ENCODE data around the gene CKB.

CKB gene

DNA sequence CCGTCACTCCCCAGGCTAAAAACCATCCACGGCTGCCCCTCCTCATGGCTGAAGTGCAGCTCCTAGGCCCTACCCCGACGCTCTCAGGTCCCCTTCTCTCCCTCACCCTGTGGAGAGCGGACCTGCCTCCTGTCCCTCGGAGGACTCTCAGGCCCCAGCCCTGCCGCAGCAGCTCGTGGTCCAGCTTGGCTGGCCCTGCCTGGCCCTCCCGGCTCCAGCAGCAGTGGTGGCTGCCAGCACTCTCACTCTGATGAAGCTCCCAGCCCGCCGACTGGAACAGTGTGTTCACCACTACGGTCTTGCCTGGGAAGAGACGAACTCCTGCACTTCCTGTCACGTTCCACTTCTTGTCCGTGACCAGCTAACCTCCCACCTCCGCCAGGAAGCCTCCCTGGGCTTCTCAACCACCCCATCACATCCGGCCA, 28.7 kb upstream of the CKB start:
- H3K4me3 ChIP-seq (ENCODE audit: low read length, poor library complexity, severe bottlenecking): no peak overlapping the region
- H3K79me2 ChIP-seq (ENCODE audit: insufficient read depth, low read length): peaks cover 4% of the 10 kb centered on the region; the same call in 1 of the 2 replicates

DNA sequence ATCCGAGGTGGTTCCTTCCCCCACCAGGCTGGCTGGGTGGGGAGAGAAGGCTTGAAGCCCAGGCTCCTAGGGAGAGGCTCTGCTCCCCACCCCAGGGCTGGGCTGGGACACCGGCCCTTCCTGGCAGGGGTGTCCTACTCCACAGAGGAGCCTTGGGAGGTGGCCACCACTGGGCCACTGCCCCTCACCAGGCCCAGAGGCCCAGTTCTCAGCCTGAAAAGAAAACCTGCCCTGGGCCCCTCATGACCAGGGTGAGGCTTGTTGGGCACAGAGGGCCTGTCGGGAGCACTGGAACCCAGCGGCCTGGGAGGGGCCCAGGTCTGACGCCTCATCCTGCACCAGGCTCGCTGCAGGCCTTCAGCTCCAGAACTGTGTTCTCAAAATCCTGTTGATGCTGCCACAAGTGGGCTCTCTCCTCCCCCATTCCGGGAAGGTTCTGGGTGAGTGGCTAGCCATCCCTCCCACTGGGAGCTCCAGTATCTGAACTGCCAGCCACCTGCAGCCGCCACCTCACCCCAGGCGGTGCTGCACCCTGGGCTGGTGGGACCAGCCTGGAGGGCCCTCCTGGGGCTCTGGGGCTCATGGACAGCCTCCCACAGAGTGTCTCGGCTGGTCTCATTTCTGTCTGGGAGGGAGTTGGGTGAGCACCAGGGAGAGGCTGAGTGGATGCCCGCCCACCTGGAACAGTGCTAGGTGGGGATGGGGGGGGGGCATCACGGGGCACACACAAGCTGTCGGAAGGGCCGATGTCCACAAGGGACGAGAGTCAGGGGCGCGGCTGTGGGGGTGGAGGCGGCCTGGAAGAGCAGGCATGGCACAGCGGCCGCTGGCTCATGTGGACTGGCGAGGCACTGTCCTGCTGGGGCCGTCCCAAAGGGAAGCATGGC, 28.1 kb upstream of the CKB start:
- H4K20me1 ChIP-seq (ENCODE audit: insufficient read depth, low read length, poor library complexity, severe bottlenecking): peaks cover 3% of the 10 kb centered on the region
- TF ChIP-seq, protein P1, sequence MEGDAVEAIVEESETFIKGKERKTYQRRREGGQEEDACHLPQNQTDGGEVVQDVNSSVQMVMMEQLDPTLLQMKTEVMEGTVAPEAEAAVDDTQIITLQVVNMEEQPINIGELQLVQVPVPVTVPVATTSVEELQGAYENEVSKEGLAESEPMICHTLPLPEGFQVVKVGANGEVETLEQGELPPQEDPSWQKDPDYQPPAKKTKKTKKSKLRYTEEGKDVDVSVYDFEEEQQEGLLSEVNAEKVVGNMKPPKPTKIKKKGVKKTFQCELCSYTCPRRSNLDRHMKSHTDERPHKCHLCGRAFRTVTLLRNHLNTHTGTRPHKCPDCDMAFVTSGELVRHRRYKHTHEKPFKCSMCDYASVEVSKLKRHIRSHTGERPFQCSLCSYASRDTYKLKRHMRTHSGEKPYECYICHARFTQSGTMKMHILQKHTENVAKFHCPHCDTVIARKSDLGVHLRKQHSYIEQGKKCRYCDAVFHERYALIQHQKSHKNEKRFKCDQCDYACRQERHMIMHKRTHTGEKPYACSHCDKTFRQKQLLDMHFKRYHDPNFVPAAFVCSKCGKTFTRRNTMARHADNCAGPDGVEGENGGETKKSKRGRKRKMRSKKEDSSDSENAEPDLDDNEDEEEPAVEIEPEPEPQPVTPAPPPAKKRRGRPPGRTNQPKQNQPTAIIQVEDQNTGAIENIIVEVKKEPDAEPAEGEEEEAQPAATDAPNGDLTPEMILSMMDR (conservative IDR thresholded peaks at IDR 0.05; ENCODE audit: low read length): no peak
- TF ChIP-seq EZH2phosphoT487 (IDR thresholded peaks at IDR 0.05; ENCODE audit: borderline replicate concordance): no peak

More for the DNA sequence above, 28.7 kb upstream of the CKB start:
- Histone ChIP-seq H2AFZ (ENCODE audit: low read length) (no peak overlapping the region), H3F3A (ENCODE audit: low read depth) (no peaks in the 10 kb centered on the region), H3K4me2 (ENCODE audit: low read depth, low read length, poor library complexity, severe bottlenecking) (no peak overlapping the region), H3K4me1 (ENCODE audit: insufficient read depth, low read length, poor library complexity, severe bottlenecking) (no peaks in the 10 kb centered on the region), H3K36me3 (ENCODE audit: insufficient read depth, low read length) (no peaks in the 10 kb centered on the region), H3K9me3 (ENCODE audit: insufficient read depth, low read depth, low read length) (no peaks in the 10 kb centered on the region), H3K9me2 (replicated peaks; ENCODE audit: low read depth, low read length) (no peaks in the 10 kb centered on the region), H3K9ac (ENCODE audit: low read depth, low read length, poor library complexity, severe bottlenecking) (no peak overlapping the region), H3K27me3 (ENCODE audit: insufficient read depth, low read length, poor library complexity, severe bottlenecking) (no peaks in the 10 kb centered on the region), H4K20me1 (ENCODE audit: insufficient read depth, low read length, poor library complexity, severe bottlenecking) (peaks cover 7% of the 10 kb centered on the region)
- TF ChIP-seq, protein P1 (conservative IDR thresholded peaks at IDR 0.05; ENCODE audit: low read length): no peak
- TF ChIP-seq EZH2phosphoT487 (IDR thresholded peaks at IDR 0.05; ENCODE audit: borderline replicate concordance): no peak

DNA sequence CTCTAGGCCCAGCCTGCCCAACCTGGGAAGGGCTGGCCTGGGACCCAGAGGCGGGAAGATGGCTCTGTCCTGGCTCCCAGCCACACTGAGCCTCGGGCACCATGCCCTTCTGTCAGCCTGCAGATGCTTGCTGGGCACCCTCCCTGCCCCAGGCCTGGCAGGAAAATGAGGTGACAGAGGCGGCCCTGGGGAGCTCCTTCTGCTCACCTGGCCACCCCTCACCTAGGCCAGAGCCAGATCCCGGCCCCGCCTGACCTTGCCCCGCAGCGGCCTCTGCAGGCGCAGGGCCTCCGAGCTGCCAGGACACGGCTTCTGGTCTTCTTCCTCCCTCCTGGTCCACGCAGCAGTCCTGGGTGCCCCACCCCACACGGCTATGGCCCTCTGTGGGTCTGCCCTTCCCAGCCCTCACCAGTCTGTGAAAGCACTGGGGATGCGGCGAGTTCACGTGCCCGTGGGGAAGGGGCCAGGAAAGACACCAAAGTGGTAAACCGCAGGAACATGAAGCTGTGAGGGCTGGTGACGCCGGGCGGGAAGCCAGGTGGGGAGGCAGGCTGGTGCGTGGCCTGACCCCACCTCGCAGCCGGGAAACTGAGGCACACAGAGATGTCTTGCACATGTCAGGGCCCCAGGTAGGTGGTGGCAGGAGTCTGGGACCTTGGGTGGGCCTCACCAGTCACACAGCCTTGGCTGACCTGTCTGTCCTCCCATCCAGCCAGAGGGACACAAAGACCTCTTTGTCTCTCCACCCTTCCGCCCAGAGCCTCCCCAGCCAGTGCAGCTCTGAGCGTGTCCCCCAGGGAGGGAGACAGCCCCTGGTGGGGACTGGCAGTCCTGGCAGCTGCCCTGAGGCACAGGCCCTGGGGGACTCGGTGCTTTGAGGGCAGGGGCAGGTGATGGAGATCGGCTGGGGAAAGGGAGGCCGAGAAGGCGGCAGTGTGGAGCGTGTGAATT, 27.0 kb upstream of the CKB start:
- H3K36me3 ChIP-seq (ENCODE audit: insufficient read depth, low read length): no peaks in the 10 kb centered on the region
- H3K79me2 ChIP-seq (ENCODE audit: insufficient read depth, low read length): no peaks in the 10 kb centered on the region
- no peaks in the 10 kb centered on the region for H3K27me3 ChIP-seq (ENCODE audit: insufficient read depth, low read length, poor library complexity, severe bottlenecking)
- TF ChIP-seq EZH2phosphoT487 (IDR thresholded peaks at IDR 0.05; ENCODE audit: borderline replicate concordance): no peak
- TF ChIP-seq, protein P1 (conservative IDR thresholded peaks at IDR 0.05; ENCODE audit: low read length): no peak
- no peaks in the 10 kb centered on the region for H3F3A ChIP-seq (ENCODE audit: low read depth)
- no peaks in the 10 kb centered on the region for H3K4me1 ChIP-seq (ENCODE audit: insufficient read depth, low read length, poor library complexity, severe bottlenecking)
- H3K4me3 ChIP-seq (ENCODE audit: low read length, poor library complexity, severe bottlenecking): no peak overlapping the region
- H3K9ac ChIP-seq (ENCODE audit: low read depth, low read length, poor library complexity, severe bottlenecking): no peak overlapping the region
- no peak overlapping the region for H3K4me2 ChIP-seq (ENCODE audit: low read depth, low read length, poor library complexity, severe bottlenecking)
- no peaks in the 10 kb centered on the region for H3K9me2 ChIP-seq (replicated peaks; ENCODE audit: low read depth, low read length)
- H4K20me1 ChIP-seq (ENCODE audit: insufficient read depth, low read length, poor library complexity, severe bottlenecking): no peaks in the 10 kb centered on the region
- no peaks in the 10 kb centered on the region for H3K9me3 ChIP-seq (ENCODE audit: insufficient read depth, low read depth, low read length)
- no peak overlapping the region for H2AFZ ChIP-seq (ENCODE audit: low read length)

More for the DNA sequence above, 28.1 kb upstream of the CKB start:
- Histone ChIP-seq H3K9me3 (ENCODE audit: insufficient read depth, low read depth, low read length) (no peaks in the 10 kb centered on the region), H3K9me2 (replicated peaks; ENCODE audit: low read depth, low read length) (no peaks in the 10 kb centered on the region), H3K4me1 (ENCODE audit: insufficient read depth, low read length, poor library complexity, severe bottlenecking) (no peaks in the 10 kb centered on the region), H3K79me2 (ENCODE audit: insufficient read depth, low read length) (peaks cover under 1% of the 10 kb centered on the region; the same call in 1 of the 2 replicates), H3K27me3 (ENCODE audit: insufficient read depth, low read length, poor library complexity, severe bottlenecking) (no peaks in the 10 kb centered on the region), H3K4me3 (ENCODE audit: low read length, poor library complexity, severe bottlenecking) (no peak overlapping the region), H3K36me3 (ENCODE audit: insufficient read depth, low read length) (no peaks in the 10 kb centered on the region), H3K9ac (ENCODE audit: low read depth, low read length, poor library complexity, severe bottlenecking) (no peak overlapping the region), H3F3A (ENCODE audit: low read depth) (no peaks in the 10 kb centered on the region), H2AFZ (ENCODE audit: low read length) (no peak overlapping the region), H3K4me2 (ENCODE audit: low read depth, low read length, poor library complexity, severe bottlenecking) (no peak overlapping the region)

All from Loucy (cell line).